Activated effector memory CD4-positive, alpha-beta T cell treated with Interleukin-2 at 50 U/mL for 16 hours (primary cell): ENCODE data around the gene DNPEP.

Experiments used
- DNase-seq: peaks from one replicate; pipeline ENCODE4 v3.0.0-alpha.2; 2020

The DNPEP gene

GRCh38 chr2:219356834-219357233, 30.9 kb downstream of the DNPEP start:
- no peak for DNase-seq

DNA sequence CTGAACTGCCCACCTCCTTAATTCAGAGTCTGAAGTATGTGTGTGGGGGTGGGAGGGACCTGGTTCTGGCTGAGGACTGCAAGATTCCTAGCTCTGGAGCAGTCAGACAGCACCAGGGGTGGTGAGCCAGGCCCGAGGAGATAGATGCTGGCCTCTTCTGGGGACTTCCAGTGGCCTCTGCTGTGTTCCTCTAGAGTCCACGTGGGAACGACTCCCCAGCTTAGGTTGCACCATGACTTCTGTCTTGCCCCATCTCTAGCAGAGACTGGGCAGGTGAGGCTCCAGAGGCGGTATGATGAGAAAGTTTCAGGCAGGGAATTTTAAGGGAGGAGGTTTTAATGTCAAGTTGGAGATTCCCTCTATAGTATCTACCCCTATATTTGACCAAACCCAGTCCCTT, 33.1 kb downstream of the DNPEP start:
- no peak for DNase-seq

DNA sequence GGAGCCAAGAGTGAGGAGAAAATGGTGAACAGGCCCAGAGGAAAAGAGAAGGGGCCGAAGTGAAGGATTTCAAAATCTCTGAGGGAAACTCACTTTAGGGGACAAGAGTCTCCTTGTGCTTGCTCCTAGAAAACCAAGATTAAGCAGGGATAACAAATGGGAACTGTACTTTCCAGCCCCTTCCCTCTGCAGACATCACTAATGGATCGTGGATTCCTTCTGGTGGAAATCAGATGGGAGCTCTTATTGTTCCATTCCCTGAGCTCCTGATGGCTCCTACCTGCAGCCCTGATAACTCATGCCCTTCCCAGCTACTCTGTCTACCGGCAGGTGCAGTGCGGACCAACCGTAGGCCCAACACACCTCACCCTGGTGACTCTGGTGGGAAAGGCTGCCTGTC, 34.6 kb downstream of the DNPEP start:
- no peak for DNase-seq

- DNase-seq = peak; percentile 33
These were observed 35.2 kb downstream of the DNPEP start for GRCh38 chr2:219352448-219353023.

DNA sequence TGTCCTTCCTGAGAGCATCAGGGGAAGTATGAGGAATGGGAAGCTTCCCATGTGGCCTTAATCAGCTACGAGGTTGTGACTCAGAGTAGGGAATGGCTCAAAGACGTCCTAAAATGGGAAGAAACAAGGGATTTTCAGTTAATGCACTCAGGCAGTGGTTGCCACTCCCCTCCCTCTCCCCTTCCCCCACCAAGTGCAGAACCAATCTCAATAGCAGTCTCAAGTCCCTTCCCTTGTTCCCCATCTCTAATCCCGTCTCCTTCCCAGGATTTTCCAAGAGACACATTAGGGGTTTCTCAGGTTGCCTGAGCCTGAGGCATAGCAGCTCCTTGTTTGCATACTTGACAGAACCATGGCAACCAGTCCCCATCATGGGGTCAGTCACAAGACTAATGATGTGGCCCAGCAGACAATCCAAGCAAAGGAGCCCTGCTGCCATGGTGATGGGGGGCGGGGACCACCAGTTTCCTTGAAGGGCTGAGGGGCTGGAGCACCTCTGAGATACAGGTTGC, 36.9 kb downstream of the DNPEP start:
- DNase-seq = no peak

- DNase-seq = no peak
These were observed 37.5 kb downstream of the DNPEP start for GRCh38 chr2:219350215-219350614.

GRCh38 chr2:219344751-219345430, 42.8 kb downstream of the DNPEP start:
- no peak for DNase-seq

- no peak for DNase-seq
These were observed 52.3 kb downstream of the DNPEP start for GRCh38 chr2:219335373-219335786.

DNA sequence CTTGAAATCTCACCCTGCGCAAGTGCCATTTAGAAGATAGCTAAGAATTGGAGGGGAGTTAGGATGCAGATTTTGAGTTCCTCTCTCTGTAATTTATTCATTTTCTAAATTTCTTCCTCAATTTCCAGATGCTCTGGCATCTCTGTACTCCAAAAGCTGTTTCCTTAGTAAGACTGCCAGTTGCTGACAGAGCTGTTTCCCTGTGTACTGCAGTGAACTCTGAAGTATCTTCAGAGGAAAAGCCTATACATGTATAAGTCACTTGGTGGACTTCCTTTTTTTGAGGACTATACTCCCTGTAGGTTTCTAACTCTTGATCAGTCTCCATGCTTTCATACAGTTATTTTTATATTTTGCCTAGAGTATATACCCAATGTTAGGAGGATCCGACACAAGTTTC, 53.6 kb downstream of the DNPEP start:
- DNase-seq = no peak

- DNase-seq = no peak
These were observed 55.2 kb downstream of the DNPEP start, which contains the start of gene RESP18 for GRCh38 chr2:219332542-219332941. Gene RESP18, minus strand, starts transcription at chr2:219332744.

GRCh38 chr2:219331560-219332213, 56.0 kb downstream of the DNPEP start:
- no peak for DNase-seq

GRCh38 chr2:219327719-219328118, 60.0 kb downstream of the DNPEP start:
- DNase-seq = no peak

DNA sequence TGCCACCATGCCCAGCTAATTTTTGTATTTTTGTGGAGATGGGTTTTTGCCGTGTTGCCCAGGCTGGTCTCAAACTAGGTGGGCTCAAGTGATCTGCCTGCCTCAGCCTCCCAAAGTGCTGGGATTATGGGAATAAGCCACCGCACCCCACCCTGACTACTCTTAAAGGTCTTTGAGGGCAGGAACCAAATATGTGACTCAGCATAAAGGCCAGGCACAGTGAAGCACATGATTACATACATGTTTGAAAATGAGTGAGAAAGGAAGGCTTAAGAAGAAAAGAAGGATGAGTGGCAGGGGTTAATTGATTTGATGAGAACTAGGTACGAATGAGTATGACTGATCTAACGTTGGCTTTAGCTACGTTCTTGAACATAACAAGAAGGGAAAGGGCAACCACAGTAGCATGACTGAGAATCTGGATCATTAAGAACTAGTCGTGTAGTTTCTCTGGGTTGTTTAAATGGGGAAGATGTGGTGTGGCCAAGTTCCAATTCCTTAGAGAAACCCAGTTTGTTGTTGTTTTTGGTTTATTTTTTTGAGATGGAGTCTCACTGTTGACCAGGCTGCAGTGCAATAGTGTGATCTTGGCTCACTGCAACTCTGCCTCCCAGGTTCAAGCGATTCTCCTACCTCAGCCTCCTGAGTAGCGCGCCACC, 61.9 kb downstream of the DNPEP start:
- no peak for DNase-seq

DNA sequence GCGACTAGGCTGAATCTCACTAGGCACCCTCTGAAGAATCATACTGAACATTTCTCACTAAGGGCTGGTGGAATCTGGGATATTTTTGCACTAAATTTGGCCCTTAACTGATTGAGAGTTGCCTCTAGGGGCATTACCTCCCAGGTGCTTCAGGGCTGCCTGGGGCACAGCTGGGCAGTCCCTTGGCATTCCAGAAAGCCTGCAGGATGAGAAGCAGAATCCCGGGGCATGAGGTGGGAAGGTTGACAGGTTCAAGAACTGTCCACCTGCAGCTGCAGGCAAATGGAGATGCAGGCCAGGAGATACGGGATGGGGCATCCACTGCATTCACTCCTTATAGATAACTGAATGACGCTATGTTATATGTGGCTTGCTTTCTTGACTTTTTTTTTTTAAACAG, 62.6 kb downstream of the DNPEP start:
- DNase-seq = no peak

DNA sequence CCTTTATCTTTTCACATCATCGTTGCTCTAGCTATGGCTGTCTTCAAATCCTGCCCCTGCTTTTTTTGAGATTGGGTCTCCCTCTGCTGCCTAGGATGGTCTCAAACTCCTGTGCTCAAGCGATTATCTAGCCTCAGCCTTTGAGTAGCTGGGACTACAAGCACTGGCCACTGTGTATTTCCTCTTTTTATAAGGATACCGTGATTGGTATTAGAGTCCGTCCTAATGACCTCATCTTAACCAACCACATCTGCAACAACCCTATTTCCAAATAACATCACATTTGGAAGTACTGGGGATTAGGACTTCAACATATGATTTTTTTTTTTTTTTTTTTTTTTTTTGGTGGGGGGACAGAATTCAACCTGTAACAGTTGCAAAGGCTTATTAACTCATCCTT, 64.3 kb downstream of the DNPEP start:
- no peak for DNase-seq
